Natural killer cell treated with Interleukin-12 subunit alpha and Interleukin-12 subunit beta and Interleukin-15 and Interleukin-18, amount 100 ng/mL, for 72 hours (primary cell): ENCODE measurements around the gene NDFIP1. TPM values are rescaled to one million over a fixed set of nuclear protein-coding genes. Genes with fewer than 3 reads are reported as not detected.

Experiments used
- ATAC-seq, 2 donors: fragments of 150-1000 bp; cut with Tn5 transposase in 1 of 2; sonication (Bioruptor Pico), chemical (Tn5 transposase) in 1 of 2; 2 replicates each; pipeline ENCODE4 v1.10.0; 2021
- DNase-seq: peaks from one replicate; pipeline ENCODE4 v3.0.0; 2022; ENCODE audit warnings: low spot score
- H3K27ac Mint-ChIP-seq, 2 donors: 1 replicate in 1 of 2; 2 replicates in 1 of 2; pipeline ENCODE4 v1.8.0; 2022; ENCODE audit warnings: mixed read lengths in 2 of 2, mild to moderate bottlenecking in 1 of 2, moderate library complexity in 1 of 2
- H3K27me3 Mint-ChIP-seq, 2 donors: 1 replicate in 1 of 2; 2 replicates in 1 of 2; pipeline ENCODE4 v1.8.0; 2022; ENCODE audit warnings: mixed read lengths in 2 of 2
- H3K36me3 Mint-ChIP-seq: one replicate; pipeline ENCODE4 v1.8.0; 2022; ENCODE audit warnings: mixed read lengths
- H3K4me1 Mint-ChIP-seq, 2 donors: 1 replicate in 1 of 2; 2 replicates in 1 of 2; pipeline ENCODE4 v1.8.0; 2022; ENCODE audit warnings: low read depth in 2 of 2, mixed read lengths in 2 of 2, mild to moderate bottlenecking in 1 of 2
- H3K4me3 Mint-ChIP-seq: one replicate; pipeline ENCODE4 v1.8.0; 2022; ENCODE audit warnings: mixed read lengths
- H3K9me3 Mint-ChIP-seq: 2 replicates; pipeline ENCODE4 v1.8.0; 2022; ENCODE audit warnings: mixed read lengths
- total RNA-seq, 2 donors: library from RNA; stranded (reverse); gene quantifications; one replicate each; pipeline ENCODE4 v1.2.3, GENCODE V29; 2022

The NDFIP1 gene
- total RNA-seq, 2 donors from 2014 or later: 24.2 to 24.4 TPM

DNA sequence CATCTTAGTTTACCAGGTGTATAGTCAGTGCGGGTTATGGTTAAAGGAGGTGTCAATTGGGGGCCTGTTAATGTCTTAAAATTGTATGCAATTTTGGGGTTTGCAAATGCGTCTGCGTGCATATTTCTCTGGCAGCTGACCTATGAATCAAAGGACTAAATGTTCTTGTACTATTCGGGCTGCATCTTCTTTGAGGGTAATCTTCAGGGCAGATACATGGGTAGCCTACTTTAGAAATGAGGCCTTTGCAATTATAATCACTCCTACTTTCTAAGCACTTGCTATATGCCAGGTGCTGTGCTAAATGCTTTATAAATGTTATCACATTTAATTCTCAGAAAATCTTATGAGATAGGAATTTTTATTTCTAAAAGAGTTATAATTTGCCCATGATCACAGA, 58.2 kb downstream of the NDFIP1 start:
- ATAC-seq (no peak), DNase-seq (no peak)
- Mint-ChIP-seq H3K9me3 (no peaks in the 10 kb centered on the region), H3K4me1 (no peaks in the 10 kb centered on the region), H3K27me3 (peaks cover 0 to 9% of the 10 kb centered on the region in 2 donors), H3K36me3 (no peaks in the 10 kb centered on the region), H3K4me3 (no peak overlapping the region), H3K27ac (no peak overlapping the region)

DNA sequence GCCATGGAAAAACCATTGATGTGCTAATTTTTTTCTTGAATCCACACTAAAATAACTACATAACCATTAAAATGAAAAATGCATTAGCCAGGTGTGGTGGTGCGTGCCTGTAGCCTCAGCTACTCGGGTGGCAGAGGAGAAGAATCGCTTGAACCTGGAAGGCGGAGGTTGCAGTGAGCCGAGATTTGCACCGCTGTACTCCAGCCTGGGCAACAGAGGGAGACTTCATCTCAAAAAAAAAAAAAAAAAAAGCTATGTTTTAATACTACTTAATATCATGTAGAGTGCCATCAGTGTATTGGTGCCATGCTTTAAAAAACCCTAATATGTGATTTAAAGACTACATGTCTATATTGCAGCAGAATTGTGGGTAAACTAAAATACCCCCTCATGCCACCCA, 58.9 kb downstream of the NDFIP1 start:
- H3K27ac Mint-ChIP-seq: no peak overlapping the region
- H3K27me3 Mint-ChIP-seq: peaks cover 0 to 10% of the 10 kb centered on the region in 2 donors

DNA sequence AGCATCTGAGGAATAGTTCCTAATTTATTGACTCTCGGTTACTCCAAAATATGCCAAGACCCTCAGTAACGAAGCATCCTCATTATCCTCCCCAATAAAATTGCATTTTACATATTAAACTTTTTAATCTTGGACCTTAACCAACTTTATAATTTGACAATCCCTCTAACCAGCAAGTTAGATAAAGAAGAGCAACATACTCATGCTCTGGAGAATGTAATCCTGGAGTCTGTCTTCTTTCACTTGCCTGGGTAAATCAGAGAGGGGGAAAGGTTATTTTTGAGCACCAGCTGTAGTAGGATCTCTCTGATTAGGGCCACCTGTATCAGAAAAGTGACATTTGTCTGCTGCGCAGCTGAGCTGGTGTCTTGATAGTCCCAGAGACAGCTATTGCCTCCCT, 59.8 kb downstream of the NDFIP1 start:
- no peaks in the 10 kb centered on the region for H3K36me3 Mint-ChIP-seq
- no peaks in the 10 kb centered on the region for H3K9me3 Mint-ChIP-seq
- H3K4me3 Mint-ChIP-seq: no peak overlapping the region
- no peaks in the 10 kb centered on the region for H3K4me1 Mint-ChIP-seq
- DNase-seq (no peak), ATAC-seq (no peak)
- H3K27me3 Mint-ChIP-seq: peaks cover 0 to 10% of the 10 kb centered on the region in 2 donors
- H3K27ac Mint-ChIP-seq: no peak overlapping the region

More for the DNA sequence above, 58.9 kb downstream of the NDFIP1 start:
- Mint-ChIP-seq H3K4me3 (no peak overlapping the region), H3K9me3 (no peaks in the 10 kb centered on the region), H3K36me3 (no peaks in the 10 kb centered on the region), H3K4me1 (no peaks in the 10 kb centered on the region)
- ATAC-seq: no peak
- DNase-seq: no peak

DNA sequence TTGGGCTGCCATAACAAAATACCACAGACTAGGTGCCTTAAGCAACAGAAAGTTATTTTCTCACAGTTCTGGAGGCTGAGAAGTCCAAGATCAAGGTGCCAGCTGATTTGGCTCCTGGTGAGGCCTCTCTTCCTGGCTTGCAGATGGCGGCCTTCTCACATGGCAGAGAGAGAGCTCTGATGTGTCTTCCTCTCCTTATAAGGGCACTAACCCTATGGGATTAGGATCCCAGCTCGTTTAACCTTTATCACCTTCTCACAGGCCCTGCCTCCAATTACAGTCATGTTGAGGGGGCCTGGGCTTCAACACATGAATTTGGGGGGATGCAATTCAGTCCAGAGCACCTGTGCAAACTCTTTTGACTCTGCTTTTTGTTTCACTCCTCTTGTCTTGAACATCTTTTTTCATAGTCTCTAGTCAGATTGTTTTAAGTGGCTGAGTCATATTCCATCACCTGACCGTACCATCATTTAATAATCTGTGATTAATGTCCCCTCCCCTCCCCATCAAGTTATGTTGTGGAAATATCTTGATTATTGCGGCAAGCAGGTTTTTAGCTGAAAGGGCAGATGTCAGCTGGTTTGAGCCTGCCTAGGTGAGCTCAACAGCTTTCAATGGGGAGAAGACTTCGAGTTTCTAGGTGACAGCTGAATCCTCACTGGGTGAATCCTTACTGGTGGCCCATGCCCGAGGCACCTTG, 61.8 kb downstream of the NDFIP1 start:
- DNase-seq: no peak

DNA sequence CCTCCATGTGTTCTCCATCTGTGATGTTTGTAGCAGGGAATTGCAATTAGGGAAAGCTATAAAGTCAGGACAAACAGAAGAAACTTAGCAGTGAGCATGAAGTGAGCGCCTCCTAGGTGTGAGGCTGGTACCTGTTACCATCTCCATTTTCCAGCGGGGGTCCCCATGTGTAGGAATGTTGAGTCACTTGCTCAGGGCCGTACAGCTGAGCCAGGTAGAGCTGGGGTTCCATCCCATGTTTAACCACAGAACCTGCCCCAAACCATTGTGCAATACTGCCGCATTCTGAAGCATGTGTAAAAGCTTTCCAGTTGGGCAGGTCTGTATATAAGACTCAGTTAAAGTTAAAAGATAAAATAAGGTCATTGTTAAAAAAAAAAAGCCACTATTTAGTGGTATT, 62.7 kb downstream of the NDFIP1 start:
- Mint-ChIP-seq H3K27ac (no peak overlapping the region), H3K4me1 (no peaks in the 10 kb centered on the region), H3K27me3 (peaks cover 3 to 10% of the 10 kb centered on the region in 2 donors), H3K36me3 (no peaks in the 10 kb centered on the region), H3K9me3 (no peaks in the 10 kb centered on the region), H3K4me3 (no peak overlapping the region)
- DNase-seq (no peak), ATAC-seq (no peak)

More for the DNA sequence above, 61.8 kb downstream of the NDFIP1 start:
- H3K4me1 Mint-ChIP-seq: no peaks in the 10 kb centered on the region
- H3K9me3 Mint-ChIP-seq: no peaks in the 10 kb centered on the region
- no peak overlapping the region for H3K4me3 Mint-ChIP-seq
- H3K27ac Mint-ChIP-seq: no peak overlapping the region
- peaks cover 1 to 10% of the 10 kb centered on the region in 2 donors for H3K27me3 Mint-ChIP-seq
- no peak for ATAC-seq
- no peaks in the 10 kb centered on the region for H3K36me3 Mint-ChIP-seq

DNA sequence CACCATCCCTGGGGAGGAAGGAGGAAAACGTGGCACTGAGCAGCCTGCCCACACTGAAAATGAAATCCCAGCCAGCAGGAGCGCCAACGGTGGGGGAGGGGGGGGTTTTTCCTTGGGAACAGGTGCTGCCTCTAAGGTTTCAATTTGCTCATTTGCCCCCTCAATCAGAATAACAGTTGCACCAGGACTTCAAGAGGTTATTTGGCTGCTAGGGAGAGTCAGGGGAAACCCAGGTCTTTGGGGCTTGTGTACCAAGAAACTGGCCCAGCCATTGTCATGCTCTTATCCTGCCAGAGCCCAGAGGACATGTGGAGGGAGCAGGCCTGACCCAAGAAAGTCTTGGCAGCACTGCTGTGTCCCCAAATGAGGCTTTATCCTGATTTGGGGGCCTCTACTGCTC, 66.5 kb downstream of the NDFIP1 start:
- DNase-seq: no peak
- Mint-ChIP-seq H3K4me3 (no peak overlapping the region), H3K36me3 (no peaks in the 10 kb centered on the region), H3K4me1 (no peaks in the 10 kb centered on the region), H3K27me3 (peaks cover 3 to 10% of the 10 kb centered on the region in 2 donors), H3K9me3 (no peaks in the 10 kb centered on the region), H3K27ac (peak overlapping the region in 1 of 2 donors; percentile 65)
- no peak for ATAC-seq

DNA sequence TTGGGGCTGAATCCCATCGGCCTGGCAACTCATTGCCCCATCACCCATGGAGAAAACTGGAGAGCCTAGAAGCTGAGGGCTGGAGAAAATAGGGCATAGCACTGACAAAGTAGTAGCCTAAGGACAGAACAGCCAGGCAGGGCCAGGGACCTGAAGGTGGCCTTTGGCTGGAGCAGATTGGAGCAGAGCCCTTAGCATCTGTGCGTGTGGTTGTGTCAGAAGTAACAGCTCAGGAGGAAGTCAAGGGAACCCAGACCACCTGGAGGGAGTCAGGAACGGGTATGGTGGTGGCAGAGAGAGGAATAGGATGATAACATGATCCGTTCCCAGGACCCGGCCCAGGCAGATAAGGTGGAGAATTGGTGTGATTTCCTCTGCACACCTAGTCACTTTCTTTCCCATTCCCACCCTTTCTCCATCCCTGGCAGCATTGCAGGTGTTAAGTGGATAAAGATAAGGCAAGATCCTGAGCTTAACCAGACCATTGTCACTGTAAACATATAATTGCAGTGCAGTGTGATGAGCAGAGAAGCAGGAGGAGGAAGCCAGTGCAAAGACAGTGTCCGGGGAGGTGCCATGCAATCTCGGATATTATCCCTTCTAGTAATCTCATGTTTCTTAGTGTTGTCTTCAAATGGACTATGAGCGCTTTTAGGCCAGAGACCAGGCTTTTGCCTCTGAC, 67.0 kb downstream of the NDFIP1 start:
- peak overlapping the region in 1 of 2 donors; percentile 65 for H3K27ac Mint-ChIP-seq
- H3K4me3 Mint-ChIP-seq: no peak overlapping the region
- no peak for ATAC-seq
- H3K36me3 Mint-ChIP-seq: no peaks in the 10 kb centered on the region
- DNase-seq: no peak
- peaks cover 3 to 10% of the 10 kb centered on the region in 2 donors for H3K27me3 Mint-ChIP-seq
- no peaks in the 10 kb centered on the region for H3K9me3 Mint-ChIP-seq
- no peaks in the 10 kb centered on the region for H3K4me1 Mint-ChIP-seq

DNA sequence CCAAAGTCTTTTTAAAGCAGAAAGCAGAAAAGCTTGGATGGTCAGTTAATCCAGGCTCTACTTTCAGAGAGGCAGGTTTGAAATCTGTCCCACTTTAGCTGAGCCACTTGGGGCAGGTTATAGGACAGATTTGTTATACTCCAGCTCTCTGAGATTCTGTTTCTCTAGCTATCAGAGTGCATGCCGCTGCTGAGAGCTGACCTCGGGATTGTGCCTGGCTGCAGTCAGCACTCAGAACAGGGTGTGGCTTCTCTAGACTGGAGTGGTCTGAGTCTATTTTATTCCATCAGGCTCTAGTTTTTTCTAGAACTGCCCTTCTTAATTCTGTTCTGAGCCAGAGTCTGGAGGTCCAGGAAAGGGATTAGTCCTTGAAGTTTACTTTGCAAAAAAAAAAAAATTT, 67.7 kb downstream of the NDFIP1 start:
- Mint-ChIP-seq H3K4me1 (no peaks in the 10 kb centered on the region), H3K36me3 (no peaks in the 10 kb centered on the region), H3K4me3 (no peak overlapping the region), H3K9me3 (no peaks in the 10 kb centered on the region), H3K27me3 (peaks cover 3 to 7% of the 10 kb centered on the region in 2 donors), H3K27ac (no peak overlapping the region)
- ATAC-seq (no peak), DNase-seq (no peak)

DNA sequence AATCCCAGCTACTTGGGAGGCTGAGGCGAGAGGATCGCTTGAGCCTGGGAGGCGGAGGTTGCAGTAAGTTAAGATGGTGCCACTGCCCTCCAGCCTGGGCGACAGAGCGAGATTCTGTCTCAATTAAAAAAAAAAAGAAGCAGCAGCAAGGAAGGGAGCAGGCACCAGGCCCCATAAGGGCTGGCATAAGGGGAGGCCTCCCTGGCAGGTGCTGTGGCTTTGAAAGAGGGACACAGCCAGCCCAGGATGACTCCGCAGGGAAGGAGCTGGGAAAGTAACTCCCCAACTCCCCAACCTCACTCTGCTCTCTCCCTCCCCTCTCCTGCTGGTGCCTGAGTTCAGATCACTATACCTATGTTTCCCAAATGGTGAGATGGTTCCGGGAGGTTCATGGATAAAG, 70.1 kb downstream of the NDFIP1 start:
- no peaks in the 10 kb centered on the region for H3K9me3 Mint-ChIP-seq
- ATAC-seq: no peak
- no peak overlapping the region for H3K4me3 Mint-ChIP-seq
- no peaks in the 10 kb centered on the region for H3K4me1 Mint-ChIP-seq
- H3K36me3 Mint-ChIP-seq: no peaks in the 10 kb centered on the region
- H3K27me3 Mint-ChIP-seq: peaks cover 0 to 3% of the 10 kb centered on the region in 2 donors
- H3K27ac Mint-ChIP-seq: no peak overlapping the region
- DNase-seq: no peak

DNA sequence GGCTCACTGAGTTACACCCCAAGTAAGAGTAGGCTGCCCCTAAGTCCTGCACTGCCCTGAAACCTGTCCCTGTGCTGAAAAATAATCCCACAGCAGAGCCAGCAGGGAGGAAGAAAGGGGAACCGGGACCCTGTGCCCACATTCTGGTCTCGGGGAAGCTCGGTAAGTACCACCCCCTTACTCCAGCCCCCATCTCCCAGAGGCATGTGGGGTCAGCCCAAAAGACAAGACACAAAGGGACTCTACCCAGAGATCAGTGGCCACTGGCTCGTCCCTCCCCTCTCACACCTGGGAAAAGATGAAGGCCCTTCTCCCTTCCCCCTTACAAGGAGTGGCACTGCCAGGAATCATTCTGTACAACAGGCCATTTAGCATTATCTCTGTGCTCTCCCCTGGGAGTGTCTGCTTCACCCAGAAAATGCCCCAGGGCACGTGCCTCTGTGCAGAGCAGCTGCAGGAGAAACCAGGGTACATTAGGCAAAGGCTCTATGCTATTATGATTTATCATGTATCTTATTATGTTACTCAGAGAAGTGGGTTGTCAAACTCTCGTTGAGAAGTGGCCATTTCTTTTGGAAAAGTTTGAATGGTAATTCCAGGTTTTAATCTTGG, 71.3 kb downstream of the NDFIP1 start:
- no peak for DNase-seq
- Mint-ChIP-seq H3K27ac (no peak overlapping the region), H3K36me3 (no peaks in the 10 kb centered on the region), H3K27me3 (peaks cover 0 to 3% of the 10 kb centered on the region in 2 donors), H3K4me3 (no peak overlapping the region), H3K9me3 (no peaks in the 10 kb centered on the region), H3K4me1 (no peaks in the 10 kb centered on the region)
- ATAC-seq: no peak

DNA sequence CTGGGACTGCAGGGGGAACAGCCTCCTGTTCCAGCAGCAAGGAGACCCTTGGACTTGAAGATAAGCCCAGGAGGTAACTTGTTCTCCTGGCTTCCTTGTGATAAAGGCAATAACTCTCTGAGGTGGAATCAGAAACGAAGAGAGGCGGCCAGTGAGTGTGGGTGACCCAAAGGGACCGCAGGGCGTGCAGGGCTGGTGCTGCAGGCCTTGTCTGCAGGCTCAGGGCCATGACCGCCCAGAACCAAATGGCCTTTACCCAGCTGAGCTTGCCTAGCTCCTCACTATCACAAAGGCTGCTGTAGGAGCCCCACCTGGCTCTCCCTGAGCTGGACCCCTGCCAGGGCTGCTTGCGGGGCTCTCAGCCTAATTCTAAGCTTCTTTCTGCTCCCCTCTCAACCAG, 72.5 kb downstream of the NDFIP1 start:
- Mint-ChIP-seq H3K27me3 (no peaks in the 10 kb centered on the region), H3K36me3 (no peaks in the 10 kb centered on the region), H3K4me3 (no peak overlapping the region), H3K27ac (no peak overlapping the region), H3K4me1 (peaks cover 0 to 2% of the 10 kb centered on the region in 2 donors), H3K9me3 (no peaks in the 10 kb centered on the region)
- no peak for ATAC-seq
- DNase-seq: no peak

DNA sequence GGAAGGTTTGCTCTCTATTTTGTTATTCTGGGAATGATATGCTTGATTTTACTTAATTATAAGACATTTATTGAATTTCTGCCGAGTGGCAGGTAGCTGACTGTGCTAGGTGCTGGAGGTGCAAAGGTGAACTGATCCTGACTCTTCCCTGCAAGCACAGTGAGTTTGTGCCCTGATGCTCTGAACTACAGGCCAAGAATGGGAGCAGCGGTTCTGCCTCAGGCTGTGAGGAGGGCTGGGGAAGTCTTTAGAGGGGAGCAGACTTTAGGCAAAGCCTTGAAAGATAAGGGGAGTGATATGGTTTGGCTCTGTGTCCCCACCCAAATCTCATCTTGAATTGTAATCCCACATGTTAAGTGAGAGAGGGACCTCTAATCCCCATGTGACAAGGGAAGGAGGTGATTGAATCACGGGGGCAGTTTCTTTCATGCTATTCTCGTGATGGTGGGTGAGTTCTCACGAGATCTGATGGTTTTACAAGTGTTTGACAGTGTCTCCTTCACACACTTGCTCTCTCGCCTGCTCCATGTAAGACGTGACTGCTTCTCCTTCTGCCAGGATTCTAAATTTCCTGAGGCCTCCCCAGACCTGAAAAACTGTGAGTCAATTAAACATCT, 73.1 kb downstream of the NDFIP1 start:
- no peak overlapping the region for H3K4me3 Mint-ChIP-seq
- H3K9me3 Mint-ChIP-seq: no peaks in the 10 kb centered on the region
- ATAC-seq (no peak), DNase-seq (no peak)
- no peaks in the 10 kb centered on the region for H3K27me3 Mint-ChIP-seq
- H3K4me1 Mint-ChIP-seq: peaks cover 0 to 5% of the 10 kb centered on the region in 2 donors
- no peak overlapping the region for H3K27ac Mint-ChIP-seq
- no peaks in the 10 kb centered on the region for H3K36me3 Mint-ChIP-seq

DNA sequence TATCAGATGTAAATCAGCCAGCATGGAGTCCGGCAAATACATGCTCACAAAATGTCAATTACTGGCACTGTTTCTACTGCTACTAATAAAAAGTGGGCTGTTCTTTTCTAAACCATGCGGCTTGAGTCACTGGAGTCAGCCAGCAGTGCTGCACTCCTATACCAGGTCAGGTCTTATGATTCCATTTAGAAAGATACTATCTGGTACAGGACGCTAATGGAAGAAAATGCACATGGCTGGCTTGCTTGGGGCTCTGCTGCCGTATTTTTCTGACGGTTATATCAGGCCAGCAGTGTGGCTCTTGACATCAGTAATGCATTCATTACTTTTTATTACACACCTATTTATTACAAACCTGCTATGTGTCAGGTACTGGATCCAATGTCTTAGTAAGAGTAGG, 74.3 kb downstream of the NDFIP1 start:
- Mint-ChIP-seq H3K36me3 (no peaks in the 10 kb centered on the region), H3K27ac (no peak overlapping the region), H3K4me1 (peaks cover 9 to 16% of the 10 kb centered on the region in 2 donors), H3K9me3 (no peaks in the 10 kb centered on the region), H3K27me3 (no peaks in the 10 kb centered on the region), H3K4me3 (no peak overlapping the region)
- ATAC-seq (no peak), DNase-seq (no peak)

DNA sequence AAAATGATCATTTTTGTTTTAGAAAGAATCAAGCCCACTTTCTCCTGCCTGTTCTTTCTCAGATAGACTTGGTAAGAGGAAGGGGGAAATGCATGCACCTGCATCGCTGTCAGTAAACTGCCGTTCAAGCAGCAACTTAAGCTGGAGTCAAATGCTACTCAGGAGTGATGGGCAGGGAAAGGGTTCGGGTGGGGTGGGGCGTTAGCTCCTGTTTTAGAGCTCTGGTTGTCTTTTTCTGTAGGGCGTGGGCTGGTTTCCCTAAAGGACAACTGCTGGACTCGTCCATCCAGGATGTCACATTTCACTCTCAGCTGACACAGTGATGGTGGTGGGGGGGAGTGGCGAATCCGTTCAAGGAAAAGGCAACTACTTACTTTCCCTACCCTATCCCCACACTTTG, 75.0 kb downstream of the NDFIP1 start:
- Mint-ChIP-seq H3K4me3 (no peak overlapping the region), H3K27ac (no peak overlapping the region), H3K36me3 (no peaks in the 10 kb centered on the region), H3K9me3 (no peaks in the 10 kb centered on the region), H3K27me3 (no peaks in the 10 kb centered on the region), H3K4me1 (peaks cover 16% of the 10 kb centered on the region in 2 donors)
- no peak for DNase-seq
- ATAC-seq: no peak
